Measurements from ENCODE around the gene NRL. TPM values are rescaled to one million over a fixed set of nuclear protein-coding genes. Genes with fewer than 3 reads are reported as not detected.
A peak's percentile ranks its signal among the peaks of the same experiment; 100 is the strongest.

Gene NRL
- total RNA-seq, 1 experiment from 2014 or later: 1.3 TPM

- no peak for TF ChIP-seq AR (CRISPR knock-in tag; IDR thresholded peaks at IDR 0.05)
Observed at GRCh38 chr14:24058951-24059475, 55.7 kb downstream of the NRL start (continued).

- Mint-ChIP-seq H3K27ac (no peak overlapping the region; the same call in 1 of the 2 replicates), H3K4me1 (peaks cover 6% of the 10 kb centered on the region), H3K36me3 (no peaks in the 10 kb centered on the region), H3K9me3 (no peaks in the 10 kb centered on the region), H3K4me3 (no peak overlapping the region), H3K27me3 (ENCODE audit: low read depth) (no peaks in the 10 kb centered on the region)
- POLR2A ChIA-PET: interaction anchor here (0.8 to 3.6 kb wide), 11 partner anchors 22 to 530 kb away, joined by 3 to 38 read pairs (median 4); partner anchors contain the start of genes DCAF11, NRL, PCK2 and RNF31
- ATAC-seq (peak; percentile 87), DNase-seq (ENCODE audit: low spot score) (peak; percentile 88)
- CTCF ChIA-PET: interaction anchor here (0.7 to 4.9 kb wide), 45 partner anchors 9 to 538 kb away, joined by 3 to 320 read pairs (median 5); partner anchors contain the start of genes CHMP4A, CPNE6, DCAF11 and DHRS1
- TF ChIP-seq USF1 (CRISPR knock-in tag; IDR thresholded peaks at IDR 0.05) (no peak), JUN (CRISPR knock-in tag; IDR thresholded peaks at IDR 0.05) (no peak), ZNF281 (CRISPR knock-in tag; IDR thresholded peaks at IDR 0.05) (no peak), GRHL2 (CRISPR knock-in tag; IDR thresholded peaks at IDR 0.05; ENCODE audit: insufficient replicate concordance, severe bottlenecking) (no peak), ZNF317 (CRISPR knock-in tag; IDR thresholded peaks at IDR 0.05; ENCODE audit: borderline replicate concordance, low read depth) (no peak), RELA (CRISPR knock-in tag; IDR thresholded peaks at IDR 0.05; ENCODE audit: borderline replicate concordance) (no peak), NFYB (CRISPR knock-in tag; conservative IDR thresholded peaks at IDR 0.05; ENCODE audit: low read depth) (no peak), MYBL2 (CRISPR knock-in tag; IDR thresholded peaks at IDR 0.05) (no peak), ETV6 (CRISPR knock-in tag; IDR thresholded peaks at IDR 0.05) (peak; percentile 13; the same call in 1 of the 2 replicates), ZNF532 (CRISPR knock-in tag; IDR thresholded peaks at IDR 0.05; ENCODE audit: borderline replicate concordance) (no peak), ZSCAN18 (CRISPR knock-in tag; IDR thresholded peaks at IDR 0.05) (no peak), IRF1 (CRISPR knock-in tag; IDR thresholded peaks at IDR 0.05) (no peak), CTCF (IDR thresholded peaks at IDR 0.05) (peak; percentile 73), NFATC4 (CRISPR knock-in tag; IDR thresholded peaks at IDR 0.05) (no peak), SMAD4 (CRISPR knock-in tag; IDR thresholded peaks at IDR 0.05) (no peak), GABPB1 (CRISPR knock-in tag; IDR thresholded peaks at IDR 0.05) (peak; percentile 46; the same call in 1 of the 2 replicates)
Observed at GRCh38 chr14:24058260-24058950, 56.3 kb downstream of the NRL start.
